ENCODE data around the gene STX12.

The STX12 gene

DNA sequence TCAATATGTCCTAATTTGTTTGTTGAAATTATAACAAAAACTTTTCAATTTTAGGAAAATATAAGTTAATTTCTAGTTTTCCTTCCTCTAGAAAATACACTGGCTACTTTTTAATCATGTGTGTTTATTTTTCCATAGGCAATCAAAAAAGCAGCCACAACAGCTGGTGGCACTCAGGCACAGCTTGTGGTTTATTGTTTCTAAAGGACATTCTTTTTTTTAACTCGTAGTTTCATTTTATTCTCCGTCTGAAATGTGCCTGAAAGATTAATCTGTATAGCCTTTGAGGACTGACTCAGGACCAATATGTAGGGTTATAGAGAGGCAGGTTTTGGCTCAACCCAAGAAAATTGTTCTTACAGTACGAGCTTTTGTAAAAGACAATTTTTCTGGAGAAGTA is 20.7 kb upstream of the STX12 start:
- Histone ChIP-seq H3K4me3 (ENCODE audit: low read depth, low read length) (no peak overlapping the region), H3K4me1 (ENCODE audit: control insufficient read depth, insufficient read depth, low read length) (peaks cover 3% of the 10 kb centered on the region; the same call in 1 of the 2 replicates), H3K27ac (ENCODE audit: extremely low read depth, low read depth, low read length) (no peak overlapping the region), H3K9me3 (ENCODE audit: control insufficient read depth, insufficient read depth, low read depth, low read length) (no peaks in the 10 kb centered on the region), H3K36me3 (ENCODE audit: control insufficient read depth in 2 of 2, insufficient read depth in 1 of 2, low read length in 2 of 2) (peaks cover 26 to 57% of the 10 kb centered on the region in 2 experiments)
- POLR2A ChIA-PET: no interaction called here
- CTCF ChIA-PET: interaction anchor here (0.6 kb wide), 1 partner anchor 76 kb away, joined by 4 read pairs; no protein-coding TSS in a partner anchor
- TF ChIP-seq SETDB1 (IDR thresholded peaks at IDR 0.05; ENCODE audit: insufficient read length, low read length): no peak
- no peak for TF ChIP-seq ZNF394 (tag by site-specific recombination; IDR thresholded peaks at IDR 0.05; ENCODE audit: borderline replicate concordance)
- no peak for TF ChIP-seq ZNF24 (tag by site-specific recombination; IDR thresholded peaks at IDR 0.05)
- TF ChIP-seq PRDM6 (tag by site-specific recombination; IDR thresholded peaks at IDR 0.05): peak; percentile 71
- 0 out of 2 replicates have a peak, but pooled peaks have one; percentile 25 for TF ChIP-seq ZNF335 (tag by site-specific recombination; conservative IDR thresholded peaks at IDR 0.05)

DNA sequence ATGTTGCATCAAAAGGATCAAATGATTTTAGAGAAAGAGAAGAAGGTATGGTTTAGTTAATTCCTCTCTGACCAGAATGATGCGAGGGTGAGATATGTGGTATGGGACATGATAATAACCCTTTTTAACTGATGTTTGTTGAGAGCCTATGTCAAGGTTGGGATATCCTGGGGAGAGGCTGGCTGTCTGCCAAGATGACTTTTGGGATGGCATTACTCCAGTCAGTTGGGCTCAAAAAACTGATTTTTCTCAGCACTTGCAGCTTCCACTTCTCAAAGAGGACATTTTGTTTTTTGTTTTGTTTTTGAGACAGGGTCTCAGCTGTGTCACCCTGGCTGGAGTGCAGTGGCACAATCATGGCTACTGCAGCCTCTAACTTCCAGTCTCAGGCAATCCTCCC is 17.7 kb upstream of the STX12 start:
- POLR2A ChIA-PET: interaction anchor here (1.4 to 1.5 kb wide), 2 partner anchors 18 to 75 kb away, joined by 4 to 8 read pairs; partner anchors contain the start of genes PPP1R8 and STX12
- CTCF ChIA-PET: interaction anchor here (0.5 to 2.5 kb wide), 3 partner anchors 10 to 88 kb away, joined by 3 to 7 read pairs (median 3); no protein-coding TSS in a partner anchor
- peaks cover 18 to 56% of the 10 kb centered on the region in 2 experiments; a peak in 2 of 3 replicates for H3K36me3 ChIP-seq (ENCODE audit: control insufficient read depth in 2 of 2, insufficient read depth in 1 of 2, low read length in 2 of 2)
- H3K4me3 ChIP-seq (ENCODE audit: low read depth, low read length): no peak overlapping the region
- no peak overlapping the region for H3K27ac ChIP-seq (ENCODE audit: extremely low read depth, low read depth, low read length)
- H3K9me3 ChIP-seq (ENCODE audit: control insufficient read depth, insufficient read depth, low read depth, low read length): no peaks in the 10 kb centered on the region
- H3K4me1 ChIP-seq (ENCODE audit: control insufficient read depth, insufficient read depth, low read length): peaks cover 3% of the 10 kb centered on the region; the same call in 1 of the 2 replicates
- TF ChIP-seq ZNF449 (tag by site-specific recombination; IDR thresholded peaks at IDR 0.05) (peak; percentile 25; the same call in 1 of the 2 replicates), PRDM6 (tag by site-specific recombination; IDR thresholded peaks at IDR 0.05) (peak; percentile 35; the same call in 1 of the 2 replicates), ZNF366 (tag by site-specific recombination; conservative IDR thresholded peaks at IDR 0.05) (peak; percentile 37; the same call in 1 of the 2 replicates)
- TF ChIP-seq, protein P1, sequence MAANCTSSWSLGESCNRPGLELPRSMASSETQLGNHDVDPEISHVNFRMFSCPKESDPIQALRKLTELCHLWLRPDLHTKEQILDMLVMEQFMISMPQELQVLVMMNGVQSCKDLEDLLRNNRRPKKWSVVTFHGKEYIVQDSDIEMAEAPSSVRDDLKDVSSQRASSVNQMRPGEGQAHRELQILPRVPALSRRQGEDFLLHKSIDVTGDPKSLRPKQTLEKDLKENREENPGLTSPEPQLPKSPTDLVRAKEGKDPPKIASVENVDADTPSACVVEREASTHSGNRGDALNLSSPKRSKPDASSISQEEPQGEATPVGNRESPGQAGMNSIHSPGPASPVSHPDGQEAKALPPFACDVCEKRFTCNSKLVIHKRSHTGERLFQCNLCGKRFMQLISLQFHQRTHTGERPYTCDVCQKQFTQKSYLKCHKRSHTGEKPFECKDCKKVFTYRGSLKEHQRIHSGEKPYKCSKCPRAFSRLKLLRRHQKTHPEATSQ (tag by site-specific recombination; IDR thresholded peaks at IDR 0.05): no peak

DNA sequence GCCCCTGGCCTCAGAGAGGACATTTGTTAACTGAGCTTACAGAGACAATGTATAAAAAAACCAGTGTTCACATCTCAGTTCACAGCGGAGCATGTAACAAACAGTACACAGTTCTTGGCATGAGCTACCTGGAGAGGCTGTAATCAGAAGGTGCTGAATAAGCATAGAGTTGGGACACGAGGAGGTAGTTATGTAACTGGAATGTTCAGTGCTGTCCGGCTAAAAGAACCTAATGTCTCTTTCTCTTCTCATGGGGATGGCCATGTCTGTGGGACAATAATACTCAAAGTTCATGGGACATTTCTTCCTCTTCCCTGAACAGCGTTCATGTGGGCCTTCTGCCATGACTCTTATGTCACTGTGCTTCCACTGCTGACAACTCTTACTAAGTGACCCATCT is 17.2 kb upstream of the STX12 start:
- Histone ChIP-seq H3K9me3 (ENCODE audit: control insufficient read depth, insufficient read depth, low read depth, low read length) (no peaks in the 10 kb centered on the region), H3K27ac (ENCODE audit: extremely low read depth, low read depth, low read length) (no peak overlapping the region), H3K4me1 (ENCODE audit: control insufficient read depth, insufficient read depth, low read length) (peaks cover 3% of the 10 kb centered on the region; the same call in 1 of the 2 replicates), H3K4me3 (ENCODE audit: low read depth, low read length) (no peak overlapping the region), H3K36me3 (ENCODE audit: control insufficient read depth in 2 of 2, insufficient read depth in 1 of 2, low read length in 2 of 2) (peaks cover 18 to 50% of the 10 kb centered on the region in 2 experiments; a peak in 2 of 3 replicates)
- ChIA-PET CTCF (interaction anchor here (0.7 to 2.5 kb wide), 3 partner anchors 9 to 88 kb away, joined by 3 to 7 read pairs (median 4); no protein-coding TSS in a partner anchor), POLR2A (interaction anchor here (1.4 kb wide), 1 partner anchor 75 kb away, joined by 4 read pairs; the partner anchor contains the start of gene PPP1R8)
- TF ChIP-seq ZNF677 (tag by site-specific recombination; IDR thresholded peaks at IDR 0.05) (no peak), PRDM4 (tag by site-specific recombination; IDR thresholded peaks at IDR 0.05) (no peak), ZNF433 (tag by site-specific recombination; IDR thresholded peaks at IDR 0.05; ENCODE audit: low read depth) (no peak), ZSCAN30 (tag by site-specific recombination; IDR thresholded peaks at IDR 0.05) (no peak), ZNF654 (tag by site-specific recombination; IDR thresholded peaks at IDR 0.05; ENCODE audit: low read depth) (no peak), MYNN (tag by site-specific recombination; IDR thresholded peaks at IDR 0.05; ENCODE audit: borderline replicate concordance) (no peak)

Data from HEK293 (cell line).